ENCODE results near the gene GLRX2.

DNA sequence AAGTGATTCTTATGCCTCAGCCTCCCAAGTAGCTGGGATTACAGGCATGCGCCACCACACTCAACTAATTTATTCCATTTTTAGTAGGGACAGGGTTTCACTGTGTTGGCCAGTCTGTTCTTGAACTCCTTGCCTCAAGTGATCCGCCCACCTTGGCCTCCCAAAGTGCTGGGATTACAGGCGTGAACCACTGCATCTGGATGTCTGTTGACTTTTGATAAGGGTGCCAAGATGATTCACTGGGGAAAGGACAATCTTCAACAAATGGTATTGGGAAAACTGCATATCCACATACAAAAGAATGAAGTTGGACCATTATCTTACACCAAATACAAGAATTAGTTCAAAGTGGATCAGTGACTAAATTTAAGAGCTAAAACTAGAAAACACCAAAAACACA lies 26.0 kb downstream of the GLRX2 start:
- TF ChIP-seq ZNF274 (IDR thresholded peaks at IDR 0.05; ENCODE audit: low read depth, low read length) (no peak), SUZ12 (IDR thresholded peaks at IDR 0.05; ENCODE audit: extremely low read depth, insufficient read depth, insufficient read length) (no peak)

Data from NT2/D1 (cell line).